Activated CD8-positive, alpha-beta memory T cell treated with anti-CD3 and anti-CD28 coated beads for 4 hours (primary cell): Measurements from ENCODE around the gene RAB11A.

Experiments used
- DNase-seq, 2 donors: peaks; one replicate each; pipeline ENCODE4 v3.0.0-alpha.2; 2020; ENCODE audit warnings: low read depth in 2 of 2

The RAB11A gene

GRCh38 chr15:65939901-65940617 is 70.8 kb downstream of the RAB11A start:
- DNase-seq = no peak

GRCh38 chr15:65940618-65940909 is 71.3 kb downstream of the RAB11A start:
- no peak for DNase-seq
